Measurements from ENCODE around the gene SPAG8. TPM values are rescaled to one million over a fixed set of nuclear protein-coding genes. Genes with fewer than 3 reads are reported as not detected.
A peak's percentile ranks its signal among the peaks of the same experiment; 100 is the strongest.

The SPAG8 gene
- total RNA-seq, 1 experiment from 2014 or later = not detected

DNA sequence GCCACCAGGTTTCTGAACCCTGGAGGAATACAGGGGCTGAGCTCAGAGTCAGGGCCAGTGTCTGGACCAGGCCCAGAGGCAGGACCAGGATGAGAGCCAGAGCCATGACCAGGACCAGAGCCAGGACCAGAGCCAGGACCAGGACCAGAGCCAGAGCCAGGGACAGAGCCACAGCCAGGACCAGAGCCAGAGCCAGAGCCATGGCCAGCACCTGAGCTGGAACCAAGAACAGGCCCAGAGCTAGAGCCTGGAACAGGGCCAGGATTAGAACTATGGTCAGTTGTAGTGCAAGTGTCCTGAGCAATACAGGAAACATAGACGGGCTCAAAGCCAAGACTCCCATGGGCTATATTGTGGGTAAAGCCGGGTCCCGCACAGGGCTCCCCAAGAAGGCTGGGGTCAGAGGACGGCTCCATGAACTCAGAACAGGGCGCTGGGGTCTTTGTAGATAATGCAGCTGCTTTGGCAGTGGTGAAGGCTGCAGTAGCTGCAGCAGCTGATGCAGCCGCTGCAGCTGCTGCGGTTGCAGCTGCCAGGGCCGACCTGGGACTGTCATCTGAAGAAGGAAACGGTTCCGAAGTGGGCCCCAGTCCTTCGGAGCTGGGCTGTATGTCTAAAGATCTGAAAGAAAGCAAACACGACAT is 559 bp downstream of the SPAG8 start:
- peak overlapping the region; percentile 91 for H3K4me2 ChIP-seq (ENCODE audit: low read length)
- DNase-seq (no peak), ATAC-seq (no peak)
- no peaks in the 10 kb centered on the region for H4K20me1 ChIP-seq (ENCODE audit: low read length)
- H3K4me3 ChIP-seq (ENCODE audit: low read length) = peak overlapping the region; percentile 68
- H3K9me2 ChIP-seq (replicated peaks; ENCODE audit: low read length) = no peaks in the 10 kb centered on the region
- CTCF ChIA-PET = interaction anchor here (0.7 kb wide), 1 partner anchor 21 kb away, joined by 4 read pairs; no protein-coding TSS in a partner anchor
- no peak overlapping the region for H3K9ac ChIP-seq (ENCODE audit: low read length)
- peaks cover 9% of the 10 kb centered on the region for H3K79me2 ChIP-seq (ENCODE audit: low read length)
- H3K36me3 ChIP-seq (ENCODE audit: low read depth, low read length) = no peaks in the 10 kb centered on the region
- POLR2A ChIA-PET (ENCODE audit: unreplicated experiment) = no interaction called here
- H2AFZ ChIP-seq (ENCODE audit: low read length) = peak overlapping the region; percentile 82
- H3F3A ChIP-seq (ENCODE audit: low read length, unreplicated experiment) = no peaks in the 10 kb centered on the region
- TF ChIP-seq EZH2phosphoT487 (IDR thresholded peaks at IDR 0.05; ENCODE audit: borderline replicate concordance, low read length) = no peak
- no peak for TF ChIP-seq EZH2 (IDR thresholded peaks at IDR 0.05; ENCODE audit: low read length, unreplicated experiment)
- TF ChIP-seq, protein P1, sequence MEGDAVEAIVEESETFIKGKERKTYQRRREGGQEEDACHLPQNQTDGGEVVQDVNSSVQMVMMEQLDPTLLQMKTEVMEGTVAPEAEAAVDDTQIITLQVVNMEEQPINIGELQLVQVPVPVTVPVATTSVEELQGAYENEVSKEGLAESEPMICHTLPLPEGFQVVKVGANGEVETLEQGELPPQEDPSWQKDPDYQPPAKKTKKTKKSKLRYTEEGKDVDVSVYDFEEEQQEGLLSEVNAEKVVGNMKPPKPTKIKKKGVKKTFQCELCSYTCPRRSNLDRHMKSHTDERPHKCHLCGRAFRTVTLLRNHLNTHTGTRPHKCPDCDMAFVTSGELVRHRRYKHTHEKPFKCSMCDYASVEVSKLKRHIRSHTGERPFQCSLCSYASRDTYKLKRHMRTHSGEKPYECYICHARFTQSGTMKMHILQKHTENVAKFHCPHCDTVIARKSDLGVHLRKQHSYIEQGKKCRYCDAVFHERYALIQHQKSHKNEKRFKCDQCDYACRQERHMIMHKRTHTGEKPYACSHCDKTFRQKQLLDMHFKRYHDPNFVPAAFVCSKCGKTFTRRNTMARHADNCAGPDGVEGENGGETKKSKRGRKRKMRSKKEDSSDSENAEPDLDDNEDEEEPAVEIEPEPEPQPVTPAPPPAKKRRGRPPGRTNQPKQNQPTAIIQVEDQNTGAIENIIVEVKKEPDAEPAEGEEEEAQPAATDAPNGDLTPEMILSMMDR (conservative IDR thresholded peaks at IDR 0.05; ENCODE audit: low read depth, low read length) = no peak
- no TSS peak for BruUV-seq (replicated peaks)
- no peaks in the 10 kb centered on the region for H3K27me3 ChIP-seq (ENCODE audit: low read length)
- no peaks in the 10 kb centered on the region for H3K9me3 ChIP-seq (ENCODE audit: low read length)
- no peak overlapping the region for H3K27ac ChIP-seq (ENCODE audit: low read length)
- intact Hi-C loops (cut with micrococcal nuclease) = no loop called here
- H3K4me1 ChIP-seq (ENCODE audit: insufficient read depth, low read length) = peaks cover 14% of the 10 kb centered on the region; the same call in 1 of the 2 replicates

DNA sequence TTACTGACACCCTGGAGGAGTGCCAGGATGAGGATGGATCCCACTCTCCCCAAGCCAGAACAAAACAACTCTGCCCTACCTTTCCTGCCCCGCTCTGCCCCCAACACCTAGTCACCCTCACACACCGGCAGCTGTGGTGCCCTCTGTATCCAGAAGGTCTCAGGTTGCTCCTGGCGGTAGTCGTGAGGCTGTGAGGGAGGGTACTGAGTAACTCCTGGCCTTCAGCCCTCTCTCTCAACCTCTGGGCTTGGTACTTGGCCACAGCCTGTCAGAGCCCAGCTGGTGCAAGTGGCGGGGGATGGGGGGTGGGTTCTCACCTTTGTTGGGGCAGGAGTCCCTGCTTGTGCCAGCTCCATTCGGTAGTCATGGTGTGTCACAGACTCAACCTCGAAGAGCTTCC is 1.9 kb downstream of the SPAG8 start:
- H3K9me2 ChIP-seq (replicated peaks; ENCODE audit: low read length) = no peaks in the 10 kb centered on the region
- H3K4me3 ChIP-seq (ENCODE audit: low read length) = no peak overlapping the region
- H3K4me1 ChIP-seq (ENCODE audit: insufficient read depth, low read length) = peaks cover 14% of the 10 kb centered on the region; the same call in 1 of the 2 replicates
- H3K27ac ChIP-seq (ENCODE audit: low read length) = no peak overlapping the region
- H3K4me2 ChIP-seq (ENCODE audit: low read length) = no peak overlapping the region
- ChIA-PET POLR2A (ENCODE audit: unreplicated experiment) (no interaction called here), CTCF (interaction anchor here (0.5 kb wide), 1 partner anchor 355 kb away, joined by 4 read pairs; no protein-coding TSS in a partner anchor)
- TF ChIP-seq EZH2phosphoT487 (IDR thresholded peaks at IDR 0.05; ENCODE audit: borderline replicate concordance, low read length) (no peak), EZH2 (IDR thresholded peaks at IDR 0.05; ENCODE audit: low read length, unreplicated experiment) (no peak)
- TF ChIP-seq, protein P1 (conservative IDR thresholded peaks at IDR 0.05; ENCODE audit: low read depth, low read length) = no peak
- no peaks in the 10 kb centered on the region for H3K27me3 ChIP-seq (ENCODE audit: low read length)
- no peak for ATAC-seq
- H3K9ac ChIP-seq (ENCODE audit: low read length) = no peak overlapping the region
- intact Hi-C loops (cut with micrococcal nuclease) = no loop called here
- no peaks in the 10 kb centered on the region for H4K20me1 ChIP-seq (ENCODE audit: low read length)
- no peaks in the 10 kb centered on the region for H3K9me3 ChIP-seq (ENCODE audit: low read length)
- H3K79me2 ChIP-seq (ENCODE audit: low read length) = peaks cover 9% of the 10 kb centered on the region
- no peaks in the 10 kb centered on the region for H3F3A ChIP-seq (ENCODE audit: low read length, unreplicated experiment)
- H2AFZ ChIP-seq (ENCODE audit: low read length) = no peak overlapping the region
- BruUV-seq (replicated peaks) = no TSS peak
- no peak for DNase-seq
- no peaks in the 10 kb centered on the region for H3K36me3 ChIP-seq (ENCODE audit: low read depth, low read length)

DNA sequence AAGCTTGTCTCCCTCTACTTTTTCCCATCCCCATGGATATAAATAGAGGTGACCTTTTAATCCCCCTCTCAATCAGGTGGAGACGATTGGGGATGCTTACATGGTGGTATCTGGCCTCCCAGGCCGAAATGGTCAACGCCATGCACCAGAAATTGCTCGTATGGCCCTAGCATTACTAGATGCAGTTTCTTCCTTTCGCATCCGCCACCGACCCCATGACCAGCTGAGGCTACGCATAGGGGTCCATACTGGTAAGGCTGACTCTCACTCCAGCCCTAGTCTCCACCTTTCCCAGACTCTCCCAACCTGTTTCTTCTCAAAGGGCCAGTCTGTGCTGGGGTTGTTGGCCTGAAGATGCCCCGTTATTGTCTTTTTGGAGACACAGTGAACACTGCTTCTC is 3.6 kb downstream of the SPAG8 start:
- no TSS peak for BruUV-seq (replicated peaks)
- Histone ChIP-seq H3K4me3 (ENCODE audit: low read length) (no peak overlapping the region), H3K4me1 (ENCODE audit: insufficient read depth, low read length) (0 out of 2 replicates have a peak, but pooled peaks cover 6% of the 10 kb centered on the region), H3K27ac (ENCODE audit: low read length) (no peak overlapping the region), H3K79me2 (ENCODE audit: low read length) (no peaks in the 10 kb centered on the region), H3K27me3 (ENCODE audit: low read length) (no peaks in the 10 kb centered on the region), H3K4me2 (ENCODE audit: low read length) (no peak overlapping the region), H3K9ac (ENCODE audit: low read length) (no peak overlapping the region), H2AFZ (ENCODE audit: low read length) (no peak overlapping the region), H3K9me2 (replicated peaks; ENCODE audit: low read length) (no peaks in the 10 kb centered on the region), H4K20me1 (ENCODE audit: low read length) (no peaks in the 10 kb centered on the region), H3F3A (ENCODE audit: low read length, unreplicated experiment) (no peaks in the 10 kb centered on the region), H3K9me3 (ENCODE audit: low read length) (no peaks in the 10 kb centered on the region), H3K36me3 (ENCODE audit: low read depth, low read length) (no peaks in the 10 kb centered on the region)
- ChIA-PET POLR2A (ENCODE audit: unreplicated experiment) (no interaction called here), CTCF (no interaction called here)
- DNase-seq (no peak), ATAC-seq (no peak)
- TF ChIP-seq, protein P1 (conservative IDR thresholded peaks at IDR 0.05; ENCODE audit: low read depth, low read length) = no peak
- no peak for TF ChIP-seq EZH2phosphoT487 (IDR thresholded peaks at IDR 0.05; ENCODE audit: borderline replicate concordance, low read length)
- no peak for TF ChIP-seq EZH2 (IDR thresholded peaks at IDR 0.05; ENCODE audit: low read length, unreplicated experiment)
- intact Hi-C loops (cut with micrococcal nuclease) = no loop called here

All from PC-3 (cell line).